Measurements from ENCODE around the gene CPED1.

Gene CPED1

DNA sequence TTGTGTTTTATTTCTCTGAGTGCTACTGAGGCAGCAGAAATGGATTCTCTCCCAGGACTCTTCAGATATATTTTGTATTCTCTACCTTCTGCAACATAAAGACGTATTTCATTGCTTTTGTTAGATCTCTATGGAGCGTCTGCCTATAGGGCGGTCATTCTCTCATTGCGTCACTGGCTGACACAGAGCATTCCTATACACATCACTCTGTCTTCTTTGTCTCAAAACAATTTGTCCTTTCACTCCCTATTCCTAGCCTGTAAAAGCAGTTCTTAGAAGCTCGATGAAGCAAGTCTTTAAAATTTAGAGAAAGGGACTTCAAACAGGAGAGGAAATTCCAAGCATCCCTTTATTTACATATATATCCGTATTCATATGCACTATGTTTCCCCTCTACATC is 120.6 kb downstream of the CPED1 start:
- Histone ChIP-seq H3K4me1 (ENCODE audit: insufficient read depth, low read length, severe bottlenecking) (peaks cover 8% of the 10 kb centered on the region), H3K9me3 (ENCODE audit: low read length) (no peaks in the 10 kb centered on the region), H3K27me3 (ENCODE audit: insufficient read depth, low read length) (no peaks in the 10 kb centered on the region), H3K79me2 (ENCODE audit: insufficient read depth, low read length) (no peaks in the 10 kb centered on the region), H3K4me2 (ENCODE audit: low read length) (no peak overlapping the region), H3K9me2 (ENCODE audit: low read depth, low read length) (no peaks in the 10 kb centered on the region), H2AFZ (ENCODE audit: low read length) (no peak overlapping the region), H3K27ac (ENCODE audit: low read depth, low read length, poor library complexity, severe bottlenecking) (no peak overlapping the region), H4K20me1 (ENCODE audit: insufficient read depth, low read length) (no peaks in the 10 kb centered on the region; the same call in 1 of the 2 replicates), H3K36me3 (ENCODE audit: insufficient read depth, low read length) (no peaks in the 10 kb centered on the region), H3K9ac (ENCODE audit: low read length) (no peak overlapping the region), H3F3A (ENCODE audit: insufficient read depth, low read length) (no peaks in the 10 kb centered on the region), H3K4me3 (ENCODE audit: low read depth, low read length, poor library complexity, severe bottlenecking) (no peak overlapping the region)
- TF ChIP-seq EZH2 (IDR thresholded peaks at IDR 0.05; ENCODE audit: borderline replicate concordance, low read length) (no peak), CTCF (IDR thresholded peaks at IDR 0.05; ENCODE audit: low read length) (no peak)

DNA sequence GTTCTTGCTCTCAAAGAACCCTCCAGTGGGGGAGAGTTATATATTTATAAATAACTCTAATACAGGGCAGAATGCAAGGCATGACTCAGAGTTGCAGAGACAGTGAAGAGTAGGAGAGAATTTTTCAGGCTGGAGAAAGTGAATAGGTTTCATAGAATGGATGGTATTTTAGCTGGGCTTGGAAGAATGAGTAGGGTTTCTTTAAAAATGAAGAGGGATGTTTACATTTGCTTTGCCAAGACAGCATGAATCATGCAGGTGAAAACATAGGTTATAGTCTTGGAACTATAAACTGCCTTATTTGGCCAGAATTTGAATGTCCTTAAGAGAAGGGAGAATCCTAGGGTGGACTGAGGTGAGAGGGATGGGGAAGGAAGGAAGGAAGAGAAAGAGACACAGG is 124.8 kb downstream of the CPED1 start:
- Histone ChIP-seq H3K9me3 (ENCODE audit: low read length) (peaks cover 2% of the 10 kb centered on the region; the same call in 1 of the 2 replicates), H3K4me2 (ENCODE audit: low read length) (no peak overlapping the region)

DNA sequence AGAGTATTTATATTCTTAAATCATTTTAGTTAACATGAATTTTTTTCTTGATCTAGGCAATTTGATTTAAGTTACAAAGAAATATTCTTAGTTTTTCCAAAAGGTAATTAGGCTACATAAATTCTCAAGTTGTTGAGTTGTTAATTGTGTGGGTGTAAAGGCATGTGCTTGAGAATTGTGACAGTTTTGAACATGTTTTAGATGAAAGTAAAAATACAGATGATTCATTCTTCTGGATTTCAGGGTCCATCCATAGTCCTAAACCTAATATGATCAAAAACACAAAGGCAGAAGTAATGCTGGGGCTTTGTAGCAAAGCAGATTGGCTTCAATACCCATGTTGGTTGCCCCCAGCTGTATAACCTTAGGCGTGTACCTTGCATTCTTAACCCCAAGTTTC is 127.9 kb downstream of the CPED1 start:
- Histone ChIP-seq H3K27ac (ENCODE audit: low read depth, low read length, poor library complexity, severe bottlenecking) (no peak overlapping the region), H3F3A (ENCODE audit: insufficient read depth, low read length) (no peaks in the 10 kb centered on the region), H3K4me3 (ENCODE audit: low read depth, low read length, poor library complexity, severe bottlenecking) (no peak overlapping the region), H3K36me3 (ENCODE audit: insufficient read depth, low read length) (no peaks in the 10 kb centered on the region), H4K20me1 (ENCODE audit: insufficient read depth, low read length) (no peaks in the 10 kb centered on the region), H3K27me3 (ENCODE audit: insufficient read depth, low read length) (no peaks in the 10 kb centered on the region), H2AFZ (ENCODE audit: low read length) (no peak overlapping the region), H3K9me3 (ENCODE audit: low read length) (peaks cover 2% of the 10 kb centered on the region; the same call in 1 of the 2 replicates), H3K9me2 (ENCODE audit: low read depth, low read length) (no peaks in the 10 kb centered on the region), H3K4me2 (ENCODE audit: low read length) (no peak overlapping the region), H3K4me1 (ENCODE audit: insufficient read depth, low read length, severe bottlenecking) (no peaks in the 10 kb centered on the region), H3K9ac (ENCODE audit: low read length) (no peak overlapping the region), H3K79me2 (ENCODE audit: insufficient read depth, low read length) (no peaks in the 10 kb centered on the region)
- TF ChIP-seq EZH2 (IDR thresholded peaks at IDR 0.05; ENCODE audit: borderline replicate concordance, low read length): no peak
- TF ChIP-seq CTCF (IDR thresholded peaks at IDR 0.05; ENCODE audit: low read length): no peak

More for the DNA sequence above, 124.8 kb downstream of the CPED1 start:
- Histone ChIP-seq H3K27me3 (ENCODE audit: insufficient read depth, low read length) (no peaks in the 10 kb centered on the region), H2AFZ (ENCODE audit: low read length) (no peak overlapping the region), H3K9me2 (ENCODE audit: low read depth, low read length) (no peaks in the 10 kb centered on the region), H3K4me1 (ENCODE audit: insufficient read depth, low read length, severe bottlenecking) (no peaks in the 10 kb centered on the region), H3F3A (ENCODE audit: insufficient read depth, low read length) (no peaks in the 10 kb centered on the region), H3K27ac (ENCODE audit: low read depth, low read length, poor library complexity, severe bottlenecking) (no peak overlapping the region), H3K4me3 (ENCODE audit: low read depth, low read length, poor library complexity, severe bottlenecking) (no peak overlapping the region), H3K36me3 (ENCODE audit: insufficient read depth, low read length) (no peaks in the 10 kb centered on the region), H4K20me1 (ENCODE audit: insufficient read depth, low read length) (no peaks in the 10 kb centered on the region; the same call in 1 of the 2 replicates), H3K79me2 (ENCODE audit: insufficient read depth, low read length) (no peaks in the 10 kb centered on the region), H3K9ac (ENCODE audit: low read length) (no peak overlapping the region)
- TF ChIP-seq CTCF (IDR thresholded peaks at IDR 0.05; ENCODE audit: low read length) (no peak), EZH2 (IDR thresholded peaks at IDR 0.05; ENCODE audit: borderline replicate concordance, low read length) (no peak)

Data from OCI-LY1 (cell line).